HFF-Myc (cell line): ENCODE measurements around the gene CACNA2D3.

Source experiments
- DNase-seq: peaks from one replicate; pipeline ENCODE4 v3.0.0-alpha.2; 2011; ENCODE audit warnings: low read depth; ENCODE audit errors: extremely low read depth
- H3K4me3 ChIP-seq: replicated peaks from 2 replicates; pipeline ENCODE4 v1.5.1; 2011; ENCODE audit warnings: low read depth, mild to moderate bottlenecking, control low read depth, low read length
- TF ChIP-seq, protein P1 (sequence below): IDR thresholded peaks from 2 replicates; pipeline ENCODE4 v1.5.1; 2012; ENCODE audit warnings: mild to moderate bottlenecking, low read depth, low read length, control low read depth; ENCODE audit errors: missing control alignments

The CACNA2D3 gene

DNA sequence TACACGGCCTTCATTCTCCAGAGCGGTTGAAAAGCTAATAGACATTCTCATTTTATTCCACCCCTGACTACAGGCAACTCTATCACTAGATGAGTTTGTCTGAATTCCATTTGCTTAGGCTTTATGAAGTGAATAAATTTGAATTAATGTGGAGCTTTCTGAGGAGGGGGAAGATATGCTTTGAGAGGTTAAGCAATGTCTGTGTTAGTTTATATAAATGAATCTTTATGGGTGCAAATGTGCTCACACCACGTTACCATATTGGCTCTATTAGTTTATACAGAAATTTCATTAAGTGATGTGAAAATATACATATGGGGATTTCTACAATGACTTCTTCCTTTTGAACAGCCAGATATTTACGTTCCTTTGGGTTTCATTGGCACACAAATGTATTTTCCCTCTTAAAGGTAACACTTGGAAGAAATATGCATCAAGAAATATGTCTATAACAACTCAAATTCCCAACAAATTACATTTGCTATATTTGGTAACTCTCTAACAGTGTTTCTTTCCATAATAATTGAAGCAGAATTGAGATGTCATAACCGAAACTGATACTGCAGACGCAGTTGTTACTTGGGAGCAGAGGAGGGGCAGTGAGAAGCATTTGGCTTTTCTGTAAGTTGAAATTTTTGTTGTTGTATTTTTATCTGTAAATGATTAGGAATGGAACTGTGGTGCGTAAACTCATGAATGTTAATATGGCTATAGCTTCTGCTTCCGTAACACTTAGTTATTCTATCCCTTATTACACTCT, 359.4 kb downstream of the CACNA2D3 start:
- no peak for DNase-seq
- no peak overlapping the region for H3K4me3 ChIP-seq
- TF ChIP-seq, protein P1, sequence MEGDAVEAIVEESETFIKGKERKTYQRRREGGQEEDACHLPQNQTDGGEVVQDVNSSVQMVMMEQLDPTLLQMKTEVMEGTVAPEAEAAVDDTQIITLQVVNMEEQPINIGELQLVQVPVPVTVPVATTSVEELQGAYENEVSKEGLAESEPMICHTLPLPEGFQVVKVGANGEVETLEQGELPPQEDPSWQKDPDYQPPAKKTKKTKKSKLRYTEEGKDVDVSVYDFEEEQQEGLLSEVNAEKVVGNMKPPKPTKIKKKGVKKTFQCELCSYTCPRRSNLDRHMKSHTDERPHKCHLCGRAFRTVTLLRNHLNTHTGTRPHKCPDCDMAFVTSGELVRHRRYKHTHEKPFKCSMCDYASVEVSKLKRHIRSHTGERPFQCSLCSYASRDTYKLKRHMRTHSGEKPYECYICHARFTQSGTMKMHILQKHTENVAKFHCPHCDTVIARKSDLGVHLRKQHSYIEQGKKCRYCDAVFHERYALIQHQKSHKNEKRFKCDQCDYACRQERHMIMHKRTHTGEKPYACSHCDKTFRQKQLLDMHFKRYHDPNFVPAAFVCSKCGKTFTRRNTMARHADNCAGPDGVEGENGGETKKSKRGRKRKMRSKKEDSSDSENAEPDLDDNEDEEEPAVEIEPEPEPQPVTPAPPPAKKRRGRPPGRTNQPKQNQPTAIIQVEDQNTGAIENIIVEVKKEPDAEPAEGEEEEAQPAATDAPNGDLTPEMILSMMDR = no peak

DNA sequence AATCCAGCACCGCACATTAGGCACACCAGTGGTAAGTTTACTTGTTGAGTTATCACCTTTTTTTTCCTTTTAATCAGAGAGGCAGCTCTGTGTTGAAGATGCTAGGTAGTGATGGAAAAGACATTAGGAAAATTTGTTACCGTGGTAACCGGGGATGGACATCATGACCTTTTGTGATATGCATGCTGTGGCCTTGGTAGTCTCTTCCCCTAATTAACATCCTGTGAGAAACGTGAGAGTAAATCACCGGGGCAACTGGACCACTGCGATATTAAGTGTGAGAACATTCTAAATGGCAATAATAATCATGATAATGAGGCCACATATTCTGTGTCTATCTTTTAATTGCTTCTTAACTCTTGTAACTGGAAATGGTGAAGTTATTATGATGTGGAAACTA, 362.0 kb downstream of the CACNA2D3 start:
- TF ChIP-seq, protein P1 = no peak
- no peak for DNase-seq
- no peak overlapping the region for H3K4me3 ChIP-seq

DNA sequence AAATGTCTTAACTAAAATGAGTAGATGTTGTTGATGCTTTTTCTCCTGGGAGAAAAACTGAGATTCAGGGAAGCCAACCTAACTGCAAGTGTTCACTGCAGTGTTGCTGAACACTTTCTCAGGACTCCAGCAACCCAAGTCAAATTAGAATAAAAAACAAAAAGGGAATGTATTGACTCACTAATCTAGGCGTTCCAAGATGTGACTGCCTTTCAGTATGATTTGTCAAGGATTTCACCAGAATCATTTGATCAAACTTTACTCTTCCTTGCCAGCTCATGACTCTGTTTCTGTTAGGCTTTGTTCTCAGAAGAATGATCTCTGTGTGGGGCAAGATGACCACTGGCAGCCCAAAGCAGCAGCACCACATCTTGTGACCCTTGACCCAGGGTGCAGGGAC, 364.0 kb downstream of the CACNA2D3 start:
- DNase-seq = no peak
- no peak overlapping the region for H3K4me3 ChIP-seq
- TF ChIP-seq, protein P1 = no peak

DNA sequence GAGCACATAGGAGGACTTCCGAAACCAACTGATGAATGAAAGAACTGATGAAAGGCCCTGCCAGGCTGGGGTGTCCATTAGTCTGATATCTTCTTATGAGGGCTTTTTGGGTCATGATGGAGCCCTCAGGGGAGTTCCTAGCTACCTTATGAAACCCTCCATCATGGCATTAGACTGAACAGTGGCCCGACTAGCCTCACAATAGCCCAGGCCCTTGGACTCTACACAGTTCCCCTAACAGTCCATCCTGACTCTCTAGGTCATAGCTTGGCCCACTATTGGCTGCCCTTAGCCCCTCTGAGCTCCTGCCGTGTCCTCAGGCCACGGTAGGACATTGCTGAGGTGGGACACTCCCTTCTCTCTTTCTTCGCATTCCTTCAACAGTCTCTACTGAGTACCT, 365.9 kb downstream of the CACNA2D3 start:
- no peak for DNase-seq
- H3K4me3 ChIP-seq = no peak overlapping the region
- TF ChIP-seq, protein P1 = no peak

DNA sequence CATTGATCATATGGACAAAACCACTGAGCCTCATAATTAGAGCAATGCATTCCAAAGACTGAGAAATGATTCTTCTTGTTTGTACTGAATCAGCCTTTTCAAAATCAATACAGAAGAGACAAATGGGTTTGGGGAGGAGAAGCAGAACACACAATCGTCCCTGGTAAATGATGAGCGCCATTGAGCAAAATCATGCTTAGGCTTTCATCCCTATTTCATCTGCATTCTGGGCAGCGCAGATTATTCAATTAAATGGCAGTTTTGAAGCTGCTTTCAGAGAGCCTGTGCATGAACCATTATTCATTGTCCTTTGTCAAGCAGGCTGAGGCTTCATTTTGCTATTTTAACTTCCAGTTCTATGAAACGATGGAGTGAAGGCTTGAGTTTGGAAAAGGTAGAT, 371.9 kb downstream of the CACNA2D3 start:
- no peak for DNase-seq
- H3K4me3 ChIP-seq = no peak overlapping the region
- TF ChIP-seq, protein P1 = no peak

DNA sequence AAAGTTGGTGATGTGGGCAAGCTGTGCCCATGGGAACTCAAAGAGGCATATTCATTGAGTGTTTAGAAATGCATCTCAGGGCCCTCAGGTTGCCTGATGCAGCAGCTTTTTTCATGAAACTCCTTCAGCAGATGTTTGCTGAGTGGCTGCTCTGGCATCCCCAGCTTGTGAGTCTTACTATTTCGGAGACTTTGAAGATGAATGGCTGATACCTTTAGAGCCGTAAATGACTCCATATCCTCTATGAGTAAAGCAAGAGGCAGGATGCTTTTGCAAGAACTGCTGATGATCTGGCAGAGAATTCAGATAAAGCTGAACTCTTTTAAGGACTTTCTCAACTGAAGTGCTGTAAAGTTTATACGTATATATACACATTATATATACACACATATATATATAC, 384.3 kb downstream of the CACNA2D3 start:
- DNase-seq = no peak
- TF ChIP-seq, protein P1 = no peak

DNA sequence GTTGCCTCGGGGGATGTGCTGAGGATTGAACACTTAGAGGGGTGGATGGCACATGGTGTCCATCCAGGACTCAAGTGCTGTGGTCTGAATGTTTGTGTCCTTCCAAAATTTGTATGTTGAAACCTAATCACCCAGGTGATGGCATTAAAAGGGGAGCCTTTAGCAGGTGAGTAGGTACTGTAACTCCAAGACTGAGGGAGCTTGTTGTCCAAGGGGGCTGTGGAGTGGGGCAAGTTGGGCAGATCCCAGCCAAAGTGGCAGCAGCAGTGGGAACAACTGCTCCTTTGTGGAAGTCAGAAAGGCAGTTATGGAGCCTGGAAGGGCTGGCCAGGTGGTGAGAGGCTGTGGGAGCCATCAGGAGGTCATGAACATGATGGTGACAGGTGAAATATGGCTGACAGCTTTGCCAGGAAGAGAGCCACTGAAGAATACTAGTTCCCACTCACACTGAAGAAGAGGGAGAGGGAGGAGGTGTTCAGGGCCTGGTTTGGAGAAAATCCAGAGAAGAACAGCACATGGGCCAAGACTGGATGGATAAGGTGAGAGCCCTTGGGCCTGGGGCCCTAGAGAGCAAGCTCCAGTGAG, 385.6 kb downstream of the CACNA2D3 start:
- TF ChIP-seq, protein P1 = no peak
- DNase-seq = no peak
- H3K4me3 ChIP-seq = no peak overlapping the region

More for the DNA sequence above, 384.3 kb downstream of the CACNA2D3 start:
- no peak overlapping the region for H3K4me3 ChIP-seq
